GM04504 (cell line): ENCODE data around the gene FER.
"Not testable (repeated sequence)": the region's sequence is repeated elsewhere in the genome, so short reads cannot be mapped to it uniquely, and the experiment has no call there.

Experiments used
- DNase-seq: peaks from one replicate; pipeline ENCODE4 v3.0.0-alpha.2; 2012; ENCODE audit warnings: low read depth

The FER gene

GRCh38 chr5:108747774-108748400 lies at the start of gene FER:
TSS of gene FER (plus strand) at chr5:108747897. CDS start at chr5:108798183, 50,286 bp downstream.
- no peak for DNase-seq

GRCh38 chr5:108700388-108700787 lies 47.3 kb upstream of the FER start:
- DNase-seq: not testable (repeated sequence)

- DNase-seq: no peak
Measured at GRCh38 chr5:108700930-108701329, 46.8 kb upstream of the FER start.

GRCh38 chr5:108702546-108702945 lies 45.2 kb upstream of the FER start:
- DNase-seq: no peak

- no peak for DNase-seq
Measured at GRCh38 chr5:108703313-108703712, 44.4 kb upstream of the FER start.

GRCh38 chr5:108707141-108707540 lies 40.6 kb upstream of the FER start:
- no peak for DNase-seq

- no peak for DNase-seq
Measured at GRCh38 chr5:108711898-108712297, 35.8 kb upstream of the FER start.

- DNase-seq: no peak
Measured at GRCh38 chr5:108715408-108715807, 32.3 kb upstream of the FER start.

- DNase-seq: no peak
Measured at GRCh38 chr5:108720391-108720790, 27.3 kb upstream of the FER start.

GRCh38 chr5:108726446-108727235 lies 21.1 kb upstream of the FER start:
- no peak for DNase-seq

GRCh38 chr5:108727236-108727650 lies 20.5 kb upstream of the FER start:
- no peak for DNase-seq

- peak; percentile 79 for DNase-seq
Measured at GRCh38 chr5:108727651-108728565, 19.8 kb upstream of the FER start.

- DNase-seq: no peak
Measured at GRCh38 chr5:108728566-108729241, 19.0 kb upstream of the FER start.

GRCh38 chr5:108729242-108729615 lies 18.5 kb upstream of the FER start:
- DNase-seq: no peak

GRCh38 chr5:108730617-108731340 lies 16.9 kb upstream of the FER start:
- no peak for DNase-seq

GRCh38 chr5:108735790-108736189 lies 11.9 kb upstream of the FER start:
- no peak for DNase-seq

GRCh38 chr5:108736855-108737254 lies 10.8 kb upstream of the FER start:
- DNase-seq: no peak

- no peak for DNase-seq
Measured at GRCh38 chr5:108739376-108739775, 8.3 kb upstream of the FER start.

- DNase-seq: no peak
Measured at GRCh38 chr5:108739906-108740305, 7.8 kb upstream of the FER start.

- DNase-seq: no peak
Measured at GRCh38 chr5:108743319-108743718, 4.4 kb upstream of the FER start.

- DNase-seq: no peak
Measured at GRCh38 chr5:108743846-108744245, 3.9 kb upstream of the FER start.
